Panc1 (cell line): ENCODE results near the gene PRR13. TPM values are rescaled to one million over a fixed set of nuclear protein-coding genes. Genes with fewer than 3 reads are reported as not detected.

Source experiments
- ATAC-seq: fragments of 200-7000 bp; cut with Tn5 transposase; 2 replicates; pipeline ENCODE4 v1.9.1; 2020; ENCODE audit warnings: mild to moderate bottlenecking, moderate library complexity
- BruUV-seq: library from RNA; stranded (reverse); fragments of 400-500 nt; replicated peaks from 2 replicates; lab custom pipeline; 2021; lab: Mats Ljungman, UMichigan
- CTCF ChIA-PET: fragments of 300-600 bp; sonication (Branson Sonifier 250); formaldehyde crosslinking; loops from one replicate; lab custom pipeline; 2022; ENCODE audit warnings: antibody characterized with exemption; lab: Charles Lee
- POLR2A ChIA-PET: fragments of 300-600 bp; sonication (Branson Sonifier 250); formaldehyde crosslinking; loops from one replicate; lab custom pipeline; 2022; ENCODE audit warnings: antibody characterized with exemption; lab: Charles Lee
- DNase-seq: peaks from one replicate; pipeline ENCODE4 v3.0.0-alpha.2; 2010; ENCODE audit warnings: low read depth, low spot score
- H3K27ac ChIP-seq: 2 replicates; pipeline ENCODE4 v1.5.1; 2011; ENCODE audit warnings: mild to moderate bottlenecking, low read length, inconsistent platforms
- H3K27me3 ChIP-seq: fragments of 200-500 bp; sonication (Bioruptor generic); 2 replicates; pipeline ENCODE4 v1.6.0; 2014; ENCODE audit warnings: low read length, inconsistent platforms; ENCODE audit not compliant: control insufficient read depth, insufficient read depth
- H3K36me3 ChIP-seq: fragments of 200-500 bp; sonication (Bioruptor generic); 2 replicates; pipeline ENCODE4 v1.5.1; 2014; ENCODE audit warnings: inconsistent platforms, mild to moderate bottlenecking, low read length, moderate library complexity; ENCODE audit not compliant: control insufficient read depth, insufficient read depth
- H3K4me1 ChIP-seq: 2 replicates; pipeline ENCODE4 v1.5.1; 2011; ENCODE audit warnings: inconsistent platforms, mild to moderate bottlenecking, low read length, moderate library complexity; ENCODE audit not compliant: control insufficient read depth, insufficient read depth
- H3K4me3 ChIP-seq, 2 experiments: 2 replicates each; pipeline ENCODE4 v1.5.1; 2011 to 2012; ENCODE audit warnings: low read depth in 2 of 2, low read length in 2 of 2, mild to moderate bottlenecking in 2 of 2, inconsistent platforms in 1 of 2, moderate library complexity in 1 of 2
- H3K9me3 ChIP-seq: fragments of 200-500 bp; sonication (Bioruptor generic); 2 replicates; pipeline ENCODE4 v1.5.1; 2014; ENCODE audit warnings: low read depth, mild to moderate bottlenecking, inconsistent platforms, low read length, moderate library complexity; ENCODE audit not compliant: control insufficient read depth, insufficient read depth
- CTCF ChIP-seq: fragments of 450-650 bp; IDR thresholded peaks from 2 replicates; pipeline ENCODE4 v1.5.1; 2017; ENCODE audit warnings: mild to moderate bottlenecking
- POLR2AphosphoS5 ChIP-seq: IDR thresholded peaks from 2 replicates; pipeline ENCODE4 v1.6.1; 2012; ENCODE audit warnings: mild to moderate bottlenecking, low read depth, low read length, moderate library complexity
- REST ChIP-seq, 2 experiments: IDR thresholded peaks; 2 replicates each; pipeline ENCODE4 v1.6.1; 2011 to 2012; ENCODE audit warnings: low read depth in 2 of 2, control low read depth in 1 of 2, low read length in 1 of 2, mild to moderate bottlenecking in 1 of 2, moderate library complexity in 1 of 2; ENCODE audit not compliant: insufficient read depth in 1 of 2
- SIN3A ChIP-seq: IDR thresholded peaks from 2 replicates; pipeline ENCODE4 v1.6.1; 2012; ENCODE audit warnings: low read depth, mild to moderate bottlenecking, low read length, moderate library complexity, borderline replicate concordance; ENCODE audit not compliant: insufficient read depth
- TCF7L2 ChIP-seq: IDR thresholded peaks from 2 replicates; pipeline ENCODE4 v1.6.1; 2011; ENCODE audit warnings: mild to moderate bottlenecking, low read depth, low read length, inconsistent platforms
- in situ Hi-C: cut with HindIII; loops from 2 replicates; pipeline ENCODE4 v1.10.0; 2016; ENCODE audit warnings: low sequenced_read_pairs, low pct_unique_long_range_greater_than_20kb
- intact Hi-C: fragments of 100-400 bp; cut with micrococcal nuclease; formaldehyde crosslinking; loops from one replicate; pipeline ENCODE4 v1.10.0; 2022; ENCODE audit not compliant: unreplicated experiment
- total RNA-seq: library from RNA; stranded (reverse); gene quantifications from one replicate; pipeline ENCODE4 v1.2.1, GENCODE V29; 2021; ENCODE audit not compliant: unreplicated experiment

The PRR13 gene
- total RNA-seq, 1 experiment from 2014 or later = 454 TPM

GRCh38 chr12:53478865-53479264 is 37.3 kb downstream of the PRR13 start:
- intact Hi-C loops (no loop called here), in situ Hi-C loops (no loop called here)
- POLR2A ChIA-PET = no interaction called here
- Histone ChIP-seq H3K4me1 (peaks cover 22% of the 10 kb centered on the region), H3K36me3 (peaks cover 62% of the 10 kb centered on the region), H3K27ac (no peak overlapping the region), H3K27me3 (no peaks in the 10 kb centered on the region), H3K9me3 (no peaks in the 10 kb centered on the region), H3K4me3 (no peak overlapping the region)
- CTCF ChIA-PET = no interaction called here
- DNase-seq (no peak), ATAC-seq (no peak)
- BruUV-seq = no TSS peak
- no peak for TF ChIP-seq POLR2AphosphoS5
- no peak for TF ChIP-seq REST (IDR thresholded peaks at IDR 0.05; ENCODE audit: insufficient read depth in 1 of 2, low read depth in 2 of 2, low read length in 1 of 2)
- TF ChIP-seq SIN3A = no peak
- no peak for TF ChIP-seq TCF7L2
- no peak for TF ChIP-seq CTCF

- in situ Hi-C loops (no loop called here), intact Hi-C loops (no loop called here)
- peaks cover 22% of the 10 kb centered on the region for H3K4me1 ChIP-seq
- H3K4me3 ChIP-seq = no peak overlapping the region
- H3K9me3 ChIP-seq = no peaks in the 10 kb centered on the region
- DNase-seq (no peak), ATAC-seq (no peak)
- H3K27me3 ChIP-seq = no peaks in the 10 kb centered on the region
- TF ChIP-seq CTCF (no peak), POLR2AphosphoS5 (no peak), REST (IDR thresholded peaks at IDR 0.05; ENCODE audit: insufficient read depth in 1 of 2, low read depth in 2 of 2, low read length in 1 of 2) (no peak), TCF7L2 (no peak), SIN3A (no peak)
- no peak overlapping the region for H3K27ac ChIP-seq
- ChIA-PET CTCF (no interaction called here), POLR2A (no interaction called here)
- H3K36me3 ChIP-seq = peaks cover 58% of the 10 kb centered on the region
- BruUV-seq = no TSS peak
These were observed 37.8 kb downstream of the PRR13 start for GRCh38 chr12:53479331-53479730.
